Mesenchymal stem cell (in vitro differentiated cells and primary cell): ENCODE data around the gene FBXW12.

Source experiments
- DNase-seq: peaks from one replicate; pipeline ENCODE4 v3.0.0-alpha.2; 2013
- H2AFZ ChIP-seq: one replicate; pipeline ENCODE4 v1.6.1; 2013; ENCODE audit warnings: low read depth, mild to moderate bottlenecking, control low read depth, inconsistent platforms, low read length, moderate library complexity
- H2AK5ac ChIP-seq: 2 replicates; pipeline ENCODE4 v1.6.1; 2013; ENCODE audit warnings: low read length, moderate library complexity, mild to moderate bottlenecking, inconsistent platforms; ENCODE audit not compliant: severe bottlenecking
- H2BK120ac ChIP-seq: one replicate; pipeline ENCODE4 v1.6.1; 2013; ENCODE audit warnings: low read depth, mild to moderate bottlenecking, inconsistent platforms, low read length, moderate library complexity
- H2BK12ac ChIP-seq, 2 experiments: one replicate each; pipeline ENCODE4 v1.6.1; 2013; ENCODE audit warnings: inconsistent platforms in 2 of 2, low read length in 2 of 2, mild to moderate bottlenecking in 2 of 2, moderate library complexity in 2 of 2, control low read depth in 1 of 2
- H2BK15ac ChIP-seq: one replicate; pipeline ENCODE4 v1.6.1; 2013; ENCODE audit warnings: mild to moderate bottlenecking, low read depth, inconsistent platforms; ENCODE audit not compliant: poor library complexity, severe bottlenecking
- H2BK5ac ChIP-seq: 2 replicates; pipeline ENCODE4 v1.6.1; 2013; ENCODE audit warnings: low read depth, mild to moderate bottlenecking, low read length, control low read depth, inconsistent platforms; ENCODE audit not compliant: poor library complexity, severe bottlenecking
- H3K14ac ChIP-seq, 2 experiments: one replicate each; pipeline ENCODE4 v1.6.1; 2013; ENCODE audit warnings: inconsistent platforms in 2 of 2, low read length in 2 of 2, control low read depth in 1 of 2, mild to moderate bottlenecking in 1 of 2, moderate library complexity in 1 of 2
- H3K18ac ChIP-seq, 2 experiments: one replicate each; pipeline ENCODE4 v1.6.1; 2013; ENCODE audit warnings: inconsistent platforms in 2 of 2, low read length in 2 of 2, control low read depth in 1 of 2, low read depth in 1 of 2, mild to moderate bottlenecking in 1 of 2
- H3K23ac ChIP-seq, 2 experiments: one replicate each; pipeline ENCODE4 v1.6.1; 2013; ENCODE audit warnings: inconsistent platforms in 2 of 2, low read length in 2 of 2, mild to moderate bottlenecking in 2 of 2, moderate library complexity in 2 of 2, control low read depth in 1 of 2
- H3K27ac ChIP-seq: 2 replicates; pipeline ENCODE4 v1.5.1; 2013; ENCODE audit warnings: mild to moderate bottlenecking, moderate library complexity, low read length, control low read depth, inconsistent platforms; ENCODE audit not compliant: poor library complexity, severe bottlenecking
- H3K27me3 ChIP-seq, 2 experiments: 2 replicates each; pipeline versions ENCODE4 v1.6.1 to v1.7.0; 2013; ENCODE audit warnings: low read length in 2 of 2, mild to moderate bottlenecking in 2 of 2, moderate library complexity in 2 of 2, control low read depth in 1 of 2, inconsistent platforms in 1 of 2; ENCODE audit not compliant: control insufficient read depth in 1 of 2, insufficient read depth in 1 of 2
- H3K36me3 ChIP-seq, 2 experiments: 2 replicates each; pipeline versions ENCODE4 v1.6.1 to v1.7.0; 2013; ENCODE audit warnings: low read length in 2 of 2, control low read depth in 1 of 2, inconsistent platforms in 1 of 2, low read depth in 1 of 2, mild to moderate bottlenecking in 1 of 2; ENCODE audit not compliant: insufficient read depth in 2 of 2, control insufficient read depth in 1 of 2
- H3K4ac ChIP-seq, 2 experiments: one replicate each; pipeline ENCODE4 v1.6.1; 2013; ENCODE audit warnings: inconsistent platforms in 2 of 2, low read length in 2 of 2, mild to moderate bottlenecking in 2 of 2, moderate library complexity in 2 of 2, control low read depth in 1 of 2, low read depth in 1 of 2
- H3K4me1 ChIP-seq: 2 replicates; pipeline ENCODE4 v1.6.1; 2013; ENCODE audit warnings: low read depth, low read length, control low read depth; ENCODE audit not compliant: control insufficient read depth, insufficient read depth
- H3K4me2 ChIP-seq: 2 replicates; pipeline ENCODE4 v1.6.1; 2013; ENCODE audit warnings: low read length, mild to moderate bottlenecking, inconsistent platforms; ENCODE audit not compliant: poor library complexity, severe bottlenecking
- H3K4me3 ChIP-seq, 2 experiments: 2 replicates each; pipeline versions ENCODE4 v1.5.1 to v1.7.0; 2013; ENCODE audit warnings: low read length in 2 of 2, mild to moderate bottlenecking in 2 of 2, control low read depth in 1 of 2, low read depth in 1 of 2; ENCODE audit not compliant: insufficient read depth in 1 of 2
- H3K79me1 ChIP-seq: replicated peaks from 2 replicates; pipeline ENCODE4 v1.6.1; 2013; ENCODE audit warnings: mild to moderate bottlenecking, control low read depth, low read length, inconsistent platforms; ENCODE audit not compliant: poor library complexity, severe bottlenecking
- H3K9ac ChIP-seq: 2 replicates; pipeline ENCODE4 v1.7.0; 2013; ENCODE audit warnings: mild to moderate bottlenecking, low read length, moderate library complexity
- H3K9me3 ChIP-seq: 2 replicates; pipeline ENCODE4 v1.7.0; 2013; ENCODE audit warnings: mild to moderate bottlenecking, low read length; ENCODE audit not compliant: control insufficient read depth
- H4K8ac ChIP-seq: one replicate; pipeline ENCODE4 v1.6.1; 2013; ENCODE audit warnings: inconsistent platforms, mild to moderate bottlenecking, low read length, moderate library complexity
- H4K91ac ChIP-seq: one replicate; pipeline ENCODE4 v1.6.1; 2013; ENCODE audit warnings: mild to moderate bottlenecking, low read length, inconsistent platforms
- WGBS: methylation state at CpG from one replicate; pipeline ENCODE4 v1.1.7; 2013; ENCODE audit warnings: mixed read lengths; 5-methylcytosine and 5-hydroxymethylcytosine counted together

FBXW12 gene

GRCh38 chr3:48411606-48412374, 39.8 kb downstream of the FBXW12 start:
- no peak overlapping the region for H2BK5ac ChIP-seq
- no peak overlapping the region for H2AK5ac ChIP-seq
- no peaks in the 10 kb centered on the region for H3K27me3 ChIP-seq
- no peaks in the 10 kb centered on the region for H3K9me3 ChIP-seq
- H2BK120ac ChIP-seq = no peak overlapping the region
- H2AFZ ChIP-seq = no peak overlapping the region
- H3K14ac ChIP-seq = no peak overlapping the region
- WGBS = 96% methylated on average over 10 of the region's 11 CpGs
- H3K4ac ChIP-seq = no peak overlapping the region
- no peak overlapping the region for H3K27ac ChIP-seq
- no peak overlapping the region for H2BK12ac ChIP-seq
- H3K23ac ChIP-seq = no peak overlapping the region
- H3K79me1 ChIP-seq = no peaks in the 10 kb centered on the region
- no peak overlapping the region for H4K91ac ChIP-seq
- H3K18ac ChIP-seq = no peak overlapping the region
- no peak overlapping the region for H2BK15ac ChIP-seq
- no peak overlapping the region for H3K9ac ChIP-seq
- no peak overlapping the region for H4K8ac ChIP-seq
- H3K4me1 ChIP-seq = no peaks in the 10 kb centered on the region
- peaks cover 90 to 96% of the 10 kb centered on the region in 2 experiments for H3K36me3 ChIP-seq
- H3K4me3 ChIP-seq = no peak overlapping the region
- H3K4me2 ChIP-seq = no peak overlapping the region
- DNase-seq = no peak

- Histone ChIP-seq H2BK12ac (no peak overlapping the region), H2BK5ac (no peak overlapping the region), H4K8ac (no peak overlapping the region), H3K4me2 (no peak overlapping the region), H3K4ac (no peak overlapping the region), H2BK15ac (no peak overlapping the region), H3K27ac (no peak overlapping the region), H2AK5ac (no peak overlapping the region), H3K36me3 (peaks cover 90 to 94% of the 10 kb centered on the region in 2 experiments), H3K23ac (no peak overlapping the region), H3K9ac (no peak overlapping the region), H4K91ac (no peak overlapping the region), H3K4me3 (no peak overlapping the region), H3K79me1 (no peaks in the 10 kb centered on the region), H2BK120ac (no peak overlapping the region), H3K27me3 (no peaks in the 10 kb centered on the region), H3K4me1 (no peaks in the 10 kb centered on the region), H2AFZ (no peak overlapping the region), H3K18ac (no peak overlapping the region), H3K9me3 (no peaks in the 10 kb centered on the region), H3K14ac (no peak overlapping the region)
- no peak for DNase-seq
- 97% methylated on average over 19 of the region's 19 CpGs for WGBS
Observed at GRCh38 chr3:48412375-48413001, 40.5 kb downstream of the FBXW12 start.

GRCh38 chr3:48413086-48413485, 41.1 kb downstream of the FBXW12 start:
- no peak overlapping the region for H2BK12ac ChIP-seq
- H3K9me3 ChIP-seq = no peaks in the 10 kb centered on the region
- no peak overlapping the region for H3K4me2 ChIP-seq
- H3K27ac ChIP-seq = no peak overlapping the region
- no peak overlapping the region for H3K4ac ChIP-seq
- H3K23ac ChIP-seq = no peak overlapping the region
- no peak overlapping the region for H3K4me3 ChIP-seq
- H4K8ac ChIP-seq = no peak overlapping the region
- H3K9ac ChIP-seq = no peak overlapping the region
- DNase-seq = no peak
- H3K36me3 ChIP-seq = peaks cover 94 to 95% of the 10 kb centered on the region in 2 experiments
- peaks cover 3% of the 10 kb centered on the region for H3K79me1 ChIP-seq
- H2AK5ac ChIP-seq = no peak overlapping the region
- no peak overlapping the region for H2BK120ac ChIP-seq
- no peak overlapping the region for H3K18ac ChIP-seq
- no peak overlapping the region for H3K14ac ChIP-seq
- no peak overlapping the region for H2BK5ac ChIP-seq
- no peak overlapping the region for H2BK15ac ChIP-seq
- no peaks in the 10 kb centered on the region for H3K27me3 ChIP-seq
- no peaks in the 10 kb centered on the region for H3K4me1 ChIP-seq
- no peak overlapping the region for H4K91ac ChIP-seq
- 94% methylated on average over 8 of the region's 8 CpGs for WGBS
- no peak overlapping the region for H2AFZ ChIP-seq

GRCh38 chr3:48413611-48414010, 41.6 kb downstream of the FBXW12 start:
- Histone ChIP-seq H3K4ac (no peak overlapping the region), H3K36me3 (peaks cover 94 to 95% of the 10 kb centered on the region in 2 experiments), H3K27ac (no peak overlapping the region), H4K8ac (no peak overlapping the region), H2BK12ac (no peak overlapping the region), H2BK120ac (no peak overlapping the region), H2AK5ac (no peak overlapping the region), H4K91ac (no peak overlapping the region), H3K27me3 (no peaks in the 10 kb centered on the region), H3K14ac (no peak overlapping the region), H2AFZ (no peak overlapping the region), H3K9ac (no peak overlapping the region), H3K4me2 (no peak overlapping the region), H3K79me1 (peaks cover 3% of the 10 kb centered on the region), H2BK5ac (no peak overlapping the region), H3K9me3 (no peaks in the 10 kb centered on the region), H2BK15ac (no peak overlapping the region), H3K4me3 (no peak overlapping the region), H3K4me1 (no peaks in the 10 kb centered on the region), H3K18ac (no peak overlapping the region), H3K23ac (no peak overlapping the region)
- DNase-seq = no peak
- WGBS = 93% methylated on average over 14 of the region's 14 CpGs
